HEK293 (cell line): ENCODE results near the gene HMMR.

ENCODE experiments used
- SETDB1 ChIP-seq: IDR thresholded peaks from one replicate; pipeline ENCODE4 v1.6.1; 2017; ENCODE audit warnings: mild to moderate bottlenecking, low read length, moderate library complexity, mixed read lengths; ENCODE audit not compliant: insufficient read length
- ZNF473 ChIP-seq: fragments of 450-650 bp; formaldehyde crosslinking; IDR thresholded peaks from 2 replicates; pipeline ENCODE4 v1.5.1; 2017; ENCODE audit warnings: missing biosample characterization, missing genetic modification characterization
- TF ChIP-seq, protein P1 (sequence below): fragments of 450-650 bp; formaldehyde crosslinking; IDR thresholded peaks from 2 replicates; pipeline ENCODE4 v1.5.1; 2016; ENCODE audit warnings: missing biosample characterization, missing genetic modification characterization
- TF ChIP-seq, protein P2 (sequence below): fragments of 450-650 bp; formaldehyde crosslinking; IDR thresholded peaks from 2 replicates; pipeline ENCODE4 v1.5.1; 2016; ENCODE audit warnings: missing biosample characterization, missing genetic modification characterization, low read depth
- TF ChIP-seq, protein P3 (sequence below): fragments of 450-650 bp; formaldehyde crosslinking; IDR thresholded peaks from 2 replicates; pipeline ENCODE4 v1.5.1; 2016; ENCODE audit warnings: missing biosample characterization, missing genetic modification characterization

DNA sequence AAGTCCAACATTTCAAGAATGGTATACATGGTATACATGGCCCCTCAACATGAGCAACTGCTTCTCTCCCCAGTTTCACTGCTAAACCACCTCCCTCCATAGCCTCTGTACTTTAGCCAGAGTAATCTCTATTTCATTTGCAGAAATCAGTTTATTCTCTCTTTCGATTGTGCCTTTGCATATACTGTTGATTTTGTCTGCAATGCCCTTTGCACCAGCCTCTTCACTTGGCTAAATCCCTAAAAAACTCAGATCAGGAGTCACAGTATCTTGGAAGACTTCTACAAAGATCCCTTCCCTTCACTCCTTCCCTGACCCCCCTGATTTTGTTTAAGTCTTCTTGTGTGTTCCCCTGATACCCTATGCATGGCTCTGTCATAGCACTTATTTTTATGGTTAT lies 27.9 kb upstream of the HMMR start:
- TF ChIP-seq, protein P1, sequence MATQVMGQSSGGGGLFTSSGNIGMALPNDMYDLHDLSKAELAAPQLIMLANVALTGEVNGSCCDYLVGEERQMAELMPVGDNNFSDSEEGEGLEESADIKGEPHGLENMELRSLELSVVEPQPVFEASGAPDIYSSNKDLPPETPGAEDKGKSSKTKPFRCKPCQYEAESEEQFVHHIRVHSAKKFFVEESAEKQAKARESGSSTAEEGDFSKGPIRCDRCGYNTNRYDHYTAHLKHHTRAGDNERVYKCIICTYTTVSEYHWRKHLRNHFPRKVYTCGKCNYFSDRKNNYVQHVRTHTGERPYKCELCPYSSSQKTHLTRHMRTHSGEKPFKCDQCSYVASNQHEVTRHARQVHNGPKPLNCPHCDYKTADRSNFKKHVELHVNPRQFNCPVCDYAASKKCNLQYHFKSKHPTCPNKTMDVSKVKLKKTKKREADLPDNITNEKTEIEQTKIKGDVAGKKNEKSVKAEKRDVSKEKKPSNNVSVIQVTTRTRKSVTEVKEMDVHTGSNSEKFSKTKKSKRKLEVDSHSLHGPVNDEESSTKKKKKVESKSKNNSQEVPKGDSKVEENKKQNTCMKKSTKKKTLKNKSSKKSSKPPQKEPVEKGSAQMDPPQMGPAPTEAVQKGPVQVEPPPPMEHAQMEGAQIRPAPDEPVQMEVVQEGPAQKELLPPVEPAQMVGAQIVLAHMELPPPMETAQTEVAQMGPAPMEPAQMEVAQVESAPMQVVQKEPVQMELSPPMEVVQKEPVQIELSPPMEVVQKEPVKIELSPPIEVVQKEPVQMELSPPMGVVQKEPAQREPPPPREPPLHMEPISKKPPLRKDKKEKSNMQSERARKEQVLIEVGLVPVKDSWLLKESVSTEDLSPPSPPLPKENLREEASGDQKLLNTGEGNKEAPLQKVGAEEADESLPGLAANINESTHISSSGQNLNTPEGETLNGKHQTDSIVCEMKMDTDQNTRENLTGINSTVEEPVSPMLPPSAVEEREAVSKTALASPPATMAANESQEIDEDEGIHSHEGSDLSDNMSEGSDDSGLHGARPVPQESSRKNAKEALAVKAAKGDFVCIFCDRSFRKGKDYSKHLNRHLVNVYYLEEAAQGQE (tag by site-specific recombination) = no peak
- no peak for TF ChIP-seq ZNF473 (tag by site-specific recombination)
- TF ChIP-seq, protein P2, sequence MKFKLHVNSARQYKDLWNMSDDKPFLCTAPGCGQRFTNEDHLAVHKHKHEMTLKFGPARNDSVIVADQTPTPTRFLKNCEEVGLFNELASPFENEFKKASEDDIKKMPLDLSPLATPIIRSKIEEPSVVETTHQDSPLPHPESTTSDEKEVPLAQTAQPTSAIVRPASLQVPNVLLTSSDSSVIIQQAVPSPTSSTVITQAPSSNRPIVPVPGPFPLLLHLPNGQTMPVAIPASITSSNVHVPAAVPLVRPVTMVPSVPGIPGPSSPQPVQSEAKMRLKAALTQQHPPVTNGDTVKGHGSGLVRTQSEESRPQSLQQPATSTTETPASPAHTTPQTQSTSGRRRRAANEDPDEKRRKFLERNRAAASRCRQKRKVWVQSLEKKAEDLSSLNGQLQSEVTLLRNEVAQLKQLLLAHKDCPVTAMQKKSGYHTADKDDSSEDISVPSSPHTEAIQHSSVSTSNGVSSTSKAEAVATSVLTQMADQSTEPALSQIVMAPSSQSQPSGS (tag by site-specific recombination) = no peak
- TF ChIP-seq SETDB1 = no peak
- TF ChIP-seq, protein P3, sequence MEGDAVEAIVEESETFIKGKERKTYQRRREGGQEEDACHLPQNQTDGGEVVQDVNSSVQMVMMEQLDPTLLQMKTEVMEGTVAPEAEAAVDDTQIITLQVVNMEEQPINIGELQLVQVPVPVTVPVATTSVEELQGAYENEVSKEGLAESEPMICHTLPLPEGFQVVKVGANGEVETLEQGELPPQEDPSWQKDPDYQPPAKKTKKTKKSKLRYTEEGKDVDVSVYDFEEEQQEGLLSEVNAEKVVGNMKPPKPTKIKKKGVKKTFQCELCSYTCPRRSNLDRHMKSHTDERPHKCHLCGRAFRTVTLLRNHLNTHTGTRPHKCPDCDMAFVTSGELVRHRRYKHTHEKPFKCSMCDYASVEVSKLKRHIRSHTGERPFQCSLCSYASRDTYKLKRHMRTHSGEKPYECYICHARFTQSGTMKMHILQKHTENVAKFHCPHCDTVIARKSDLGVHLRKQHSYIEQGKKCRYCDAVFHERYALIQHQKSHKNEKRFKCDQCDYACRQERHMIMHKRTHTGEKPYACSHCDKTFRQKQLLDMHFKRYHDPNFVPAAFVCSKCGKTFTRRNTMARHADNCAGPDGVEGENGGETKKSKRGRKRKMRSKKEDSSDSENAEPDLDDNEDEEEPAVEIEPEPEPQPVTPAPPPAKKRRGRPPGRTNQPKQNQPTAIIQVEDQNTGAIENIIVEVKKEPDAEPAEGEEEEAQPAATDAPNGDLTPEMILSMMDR (tag by site-specific recombination) = no peak
